ENCODE data around the gene FAM163B.

DNA sequence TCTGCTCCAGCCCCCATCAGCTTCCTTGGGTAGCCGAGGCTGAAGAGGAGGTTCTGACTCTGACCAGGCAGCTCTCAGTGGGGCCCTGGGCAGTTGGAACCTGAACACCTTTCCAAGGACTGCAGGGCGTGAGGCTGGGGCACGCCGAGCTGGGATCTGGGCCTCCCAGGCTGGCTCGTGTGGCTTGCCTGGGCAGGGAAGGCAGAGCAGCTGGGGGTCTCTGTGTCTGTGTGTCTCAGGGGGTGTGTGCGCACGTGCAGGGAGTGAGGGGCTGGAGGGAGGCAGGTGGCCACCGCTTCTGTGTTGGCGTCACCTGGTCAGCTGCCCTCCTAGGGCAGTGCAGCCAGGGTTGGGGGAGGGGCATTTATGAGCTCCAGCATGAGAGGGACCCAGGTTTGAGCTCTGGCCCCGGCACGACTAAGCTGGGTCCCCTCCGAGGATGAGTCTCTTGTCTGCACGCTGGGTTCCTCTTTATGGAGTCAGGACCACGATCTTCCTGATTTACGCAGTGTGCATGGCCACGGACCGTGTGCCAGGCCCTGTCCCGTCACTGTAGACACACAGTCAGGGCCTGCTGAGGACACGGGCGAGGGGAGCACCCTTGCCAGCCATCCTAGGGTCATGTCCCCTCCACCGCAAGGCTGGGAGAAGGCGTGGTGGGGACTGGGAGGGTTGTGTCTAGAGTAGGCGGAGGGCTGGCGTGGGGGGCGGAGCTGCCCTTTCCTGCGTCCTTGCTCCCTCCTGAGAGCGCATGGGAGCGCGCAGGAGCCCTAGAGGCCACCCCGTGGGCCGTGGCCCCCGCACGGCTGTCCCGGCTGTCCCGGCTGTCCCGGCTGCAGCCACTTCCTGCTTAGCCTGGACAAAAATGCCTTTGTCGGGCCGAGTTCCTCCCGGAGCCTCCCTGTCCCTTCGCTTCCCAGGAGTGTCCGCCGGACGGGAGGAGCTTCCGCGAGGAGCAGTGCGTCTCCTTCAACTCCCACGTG, 70.0 kb downstream of the FAM163B start:
- TF ChIP-seq EZH2 (IDR thresholded peaks at IDR 0.05) = no peak
- TF ChIP-seq POLR2AphosphoS5 (IDR thresholded peaks at IDR 0.05; ENCODE audit: borderline replicate concordance, low read depth, low read length) = no peak

All from SK-N-MC (cell line).